DMS153 treated with DMSO at 0.1 percent for 48 hours (cell line): Measurements from ENCODE around the gene PXMP4.

Experiments used
- DNase-seq: peaks from one replicate; lab custom pipeline; 2025; ENCODE audit not compliant: unreplicated experiment; lab: John Stamatoyannopoulos, UW

The PXMP4 gene

GRCh38 chr20:33732166-33732970 lies 12.3 kb upstream of the PXMP4 start:
- DNase-seq = peak; percentile 89

- DNase-seq = peak; percentile 89
Measured at GRCh38 chr20:33731693-33732165, 11.6 kb upstream of the PXMP4 start, which contains the start of gene ZNF341. ZNF341 (plus strand) TSS chr20:33731996; CDS start chr20:33732022, 26 bp downstream.

- no peak for DNase-seq
Measured at GRCh38 chr20:33730946-33731692, 11.0 kb upstream of the PXMP4 start.

- DNase-seq = no peak
Measured at GRCh38 chr20:33729101-33729500, 9.0 kb upstream of the PXMP4 start.

- DNase-seq = no peak
Measured at GRCh38 chr20:33728463-33728862, 8.4 kb upstream of the PXMP4 start.

- DNase-seq = no peak
Measured at GRCh38 chr20:33727806-33728205, 7.7 kb upstream of the PXMP4 start.

GRCh38 chr20:33727115-33727479 lies 7.0 kb upstream of the PXMP4 start:
- no peak for DNase-seq

- no peak for DNase-seq
Measured at GRCh38 chr20:33725607-33726264, 5.6 kb upstream of the PXMP4 start.

- DNase-seq = no peak
Measured at GRCh38 chr20:33724439-33725094, 4.5 kb upstream of the PXMP4 start.

GRCh38 chr20:33721391-33722140 lies 1.5 kb upstream of the PXMP4 start:
- DNase-seq = no peak

GRCh38 chr20:33719277-33719988 lies 677 bp downstream of the PXMP4 start:
- no peak for DNase-seq

- DNase-seq = no peak
Measured at GRCh38 chr20:33716498-33716897, 3.6 kb downstream of the PXMP4 start.

GRCh38 chr20:33713865-33714367 lies 6.2 kb downstream of the PXMP4 start:
- no peak for DNase-seq

- no peak for DNase-seq
Measured at GRCh38 chr20:33711446-33711738, 8.7 kb downstream of the PXMP4 start.

- DNase-seq = no peak
Measured at GRCh38 chr20:33710681-33711445, 9.2 kb downstream of the PXMP4 start.

- DNase-seq = no peak
Measured at GRCh38 chr20:33709905-33710541, 10.1 kb downstream of the PXMP4 start.

- no peak for DNase-seq
Measured at GRCh38 chr20:33709398-33709797, 10.7 kb downstream of the PXMP4 start.

- no peak for DNase-seq
Measured at GRCh38 chr20:33707668-33708067, 12.4 kb downstream of the PXMP4 start.
